Measurements from ENCODE around the gene BRINP1. TPM values are rescaled to one million over a fixed set of nuclear protein-coding genes. Genes with fewer than 3 reads are reported as not detected.

BRINP1 gene
- total and polyA plus RNA-seq, 2 donors (not counting 3 experiments of a cell fraction or from before 2014, with no cell fraction given), result 0.04 TPM; not detected in 1

DNA sequence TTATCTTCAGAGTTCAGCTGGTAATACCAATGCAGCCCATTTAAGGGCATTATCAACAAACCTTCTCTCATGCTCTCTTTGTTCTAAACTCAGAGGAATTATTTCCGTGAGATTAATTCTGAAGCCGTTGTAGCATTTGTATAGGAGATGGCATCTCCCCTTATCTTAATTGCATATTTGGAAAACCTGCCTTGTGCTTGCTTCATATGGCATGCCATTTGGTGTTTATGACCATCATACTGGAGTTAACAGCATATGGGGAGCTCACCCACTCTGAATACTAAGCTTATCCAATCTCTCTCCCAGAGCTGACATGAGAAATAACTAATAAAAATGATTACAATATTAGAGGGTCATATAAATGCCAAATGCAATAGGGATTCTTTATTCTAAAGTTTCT is 243.2 kb downstream of the BRINP1 start:
- ChIA-PET POLR2A (no interaction called here), CTCF (no interaction called here)
- no peak overlapping the region for H2AFZ ChIP-seq (ENCODE audit: low read depth, low read length)
- DNase-seq (ENCODE audit: low read depth, low spot score) (no peak), FAIRE-seq (no peak)
- TF ChIP-seq POLR2A (IDR thresholded peaks at IDR 0.05; ENCODE audit: low read depth, low read length), result no peak
- no peak for TF ChIP-seq POLR2AphosphoS5 (IDR thresholded peaks at IDR 0.05; ENCODE audit: insufficient read depth, low read depth, low read length)
- no peak for TF ChIP-seq GATA2 (IDR thresholded peaks at IDR 0.05; ENCODE audit: insufficient read depth, insufficient read length, low read depth, low read length)
- no peak for TF ChIP-seq FOS (IDR thresholded peaks at IDR 0.05; ENCODE audit: borderline replicate concordance, insufficient read depth, low read length)
- TF ChIP-seq MYC (IDR thresholded peaks at IDR 0.05; ENCODE audit: low read depth, low read length), result no peak
- TF ChIP-seq, protein P1, sequence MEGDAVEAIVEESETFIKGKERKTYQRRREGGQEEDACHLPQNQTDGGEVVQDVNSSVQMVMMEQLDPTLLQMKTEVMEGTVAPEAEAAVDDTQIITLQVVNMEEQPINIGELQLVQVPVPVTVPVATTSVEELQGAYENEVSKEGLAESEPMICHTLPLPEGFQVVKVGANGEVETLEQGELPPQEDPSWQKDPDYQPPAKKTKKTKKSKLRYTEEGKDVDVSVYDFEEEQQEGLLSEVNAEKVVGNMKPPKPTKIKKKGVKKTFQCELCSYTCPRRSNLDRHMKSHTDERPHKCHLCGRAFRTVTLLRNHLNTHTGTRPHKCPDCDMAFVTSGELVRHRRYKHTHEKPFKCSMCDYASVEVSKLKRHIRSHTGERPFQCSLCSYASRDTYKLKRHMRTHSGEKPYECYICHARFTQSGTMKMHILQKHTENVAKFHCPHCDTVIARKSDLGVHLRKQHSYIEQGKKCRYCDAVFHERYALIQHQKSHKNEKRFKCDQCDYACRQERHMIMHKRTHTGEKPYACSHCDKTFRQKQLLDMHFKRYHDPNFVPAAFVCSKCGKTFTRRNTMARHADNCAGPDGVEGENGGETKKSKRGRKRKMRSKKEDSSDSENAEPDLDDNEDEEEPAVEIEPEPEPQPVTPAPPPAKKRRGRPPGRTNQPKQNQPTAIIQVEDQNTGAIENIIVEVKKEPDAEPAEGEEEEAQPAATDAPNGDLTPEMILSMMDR (IDR thresholded peaks at IDR 0.05; ENCODE audit: extremely low read depth in 1 of 2, insufficient read depth in 1 of 2, low read depth in 1 of 2, low read length in 2 of 2), result no peak
- TF ChIP-seq, protein P2, sequence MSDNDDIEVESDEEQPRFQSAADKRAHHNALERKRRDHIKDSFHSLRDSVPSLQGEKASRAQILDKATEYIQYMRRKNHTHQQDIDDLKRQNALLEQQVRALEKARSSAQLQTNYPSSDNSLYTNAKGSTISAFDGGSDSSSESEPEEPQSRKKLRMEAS (IDR thresholded peaks at IDR 0.05; ENCODE audit: insufficient read depth, insufficient read length), result no peak
- no peak for TF ChIP-seq EZH2 (IDR thresholded peaks at IDR 0.05; ENCODE audit: borderline replicate concordance, low read depth, low read length, severe bottlenecking)
- TF ChIP-seq JUN (IDR thresholded peaks at IDR 0.05; ENCODE audit: borderline replicate concordance, insufficient read depth, insufficient read length, low read depth), result no peak
- H4K20me1 ChIP-seq (replicated peaks; ENCODE audit: control insufficient read depth, extremely low read depth, insufficient read depth, low read length), result no peaks in the 10 kb centered on the region
- H3K9me1 ChIP-seq (replicated peaks; ENCODE audit: control insufficient read depth, extremely low read depth, insufficient read depth, low read length), result no peaks in the 10 kb centered on the region
- no peaks in the 10 kb centered on the region for H3K27me3 ChIP-seq (ENCODE audit: control insufficient read depth in 2 of 2, insufficient read depth in 2 of 2, low read length in 2 of 2)
- H3K9ac ChIP-seq (replicated peaks; ENCODE audit: extremely low read depth, insufficient read depth, low read length), result no peak overlapping the region
- no peaks in the 10 kb centered on the region for H3K79me2 ChIP-seq (ENCODE audit: control insufficient read depth, insufficient read depth, low read length)
- no peak overlapping the region for H3K4me2 ChIP-seq (ENCODE audit: insufficient read depth, low read length)
- intact Hi-C loops (cut with micrococcal nuclease) (no loop called here), dilution Hi-C loops (cut with MboI; ENCODE audit: extremely low pct_ligation_motif_present, low sequenced_read_pairs) (no loop called here)
- no peaks in the 10 kb centered on the region for H3K36me3 ChIP-seq (ENCODE audit: control insufficient read depth in 2 of 2, extremely low read depth in 1 of 2, insufficient read depth in 2 of 2, low read length in 2 of 2)
- H3K9me3 ChIP-seq (replicated peaks; ENCODE audit: control insufficient read depth, insufficient read depth, low read length), result peaks cover 3% of the 10 kb centered on the region
- H3K4me1 ChIP-seq (ENCODE audit: control insufficient read depth, extremely low read depth, insufficient read depth, low read length), result no peaks in the 10 kb centered on the region
- H3K27ac ChIP-seq (ENCODE audit: insufficient read depth, low read depth, low read length), result no peak overlapping the region
- H3K4me3 ChIP-seq (replicated peaks in 1 of 3; ENCODE audit: insufficient read depth in 1 of 3, low read depth in 1 of 3, low read length in 3 of 3), result no peak overlapping the region
- no TSS peak for BruUV-seq (replicated peaks)

Data from endothelial cell of umbilical vein (primary cell).